A204.1 (cell line): Measurements from ENCODE around the gene FBXO17.
"Not testable (repeated sequence)": the region's sequence is repeated elsewhere in the genome, so short reads cannot be mapped to it uniquely, and the experiment has no call there.

ENCODE experiments used
- FAIRE-seq: peaks from 2 replicates; lab custom pipeline; 2012; peaks lifted over from hg19 to GRCh38; lab: Jason Lieb, UNC

Gene FBXO17

GRCh38 chr19:38975214-38975860 lies at the start of gene FBXO17:
FBXO17 (minus strand) TSS chr19:38975742; CDS start chr19:38950319, 25,423 bp downstream.
- no peak for FAIRE-seq

GRCh38 chr19:39024875-39025641 lies 49.5 kb upstream of the FBXO17 start:
- no peak for FAIRE-seq

- no peak for FAIRE-seq
Observed at GRCh38 chr19:39021063-39021462, 45.5 kb upstream of the FBXO17 start.

- no peak for FAIRE-seq
Observed at GRCh38 chr19:39017646-39018045, 42.1 kb upstream of the FBXO17 start.

- FAIRE-seq = no peak
Observed at GRCh38 chr19:39017026-39017425, 41.5 kb upstream of the FBXO17 start.

- no peak for FAIRE-seq
Observed at GRCh38 chr19:39014037-39014436, 38.5 kb upstream of the FBXO17 start.

GRCh38 chr19:39009001-39009400 lies 33.5 kb upstream of the FBXO17 start:
- no peak for FAIRE-seq

- FAIRE-seq = no peak
Observed at GRCh38 chr19:39008137-39008536, 32.6 kb upstream of the FBXO17 start.

- no peak for FAIRE-seq
Observed at GRCh38 chr19:39007096-39007495, 31.6 kb upstream of the FBXO17 start.

- FAIRE-seq = no peak
Observed at GRCh38 chr19:39004403-39004802, 28.9 kb upstream of the FBXO17 start.

GRCh38 chr19:39003796-39004195 lies 28.3 kb upstream of the FBXO17 start:
- FAIRE-seq = no peak

GRCh38 chr19:39003188-39003587 lies 27.6 kb upstream of the FBXO17 start:
- no peak for FAIRE-seq

GRCh38 chr19:39001041-39001440 lies 25.5 kb upstream of the FBXO17 start:
- no peak for FAIRE-seq

GRCh38 chr19:38997576-38997975 lies 22.0 kb upstream of the FBXO17 start:
- FAIRE-seq = not testable (repeated sequence)

GRCh38 chr19:38993271-38993670 lies 17.7 kb upstream of the FBXO17 start:
- FAIRE-seq = no peak

- no peak for FAIRE-seq
Observed at GRCh38 chr19:38990949-38991697, 15.6 kb upstream of the FBXO17 start.

- FAIRE-seq = not testable (repeated sequence)
Observed at GRCh38 chr19:38989614-38990013, 14.1 kb upstream of the FBXO17 start.

- FAIRE-seq = no peak
Observed at GRCh38 chr19:38989066-38989605, 13.6 kb upstream of the FBXO17 start.

GRCh38 chr19:38988627-38989026 lies 13.1 kb upstream of the FBXO17 start:
- FAIRE-seq = not testable (repeated sequence)

- not testable (repeated sequence) for FAIRE-seq
Observed at GRCh38 chr19:38987745-38988144, 12.2 kb upstream of the FBXO17 start.

GRCh38 chr19:38985262-38985661 lies 9.7 kb upstream of the FBXO17 start:
- FAIRE-seq = no peak

- no peak for FAIRE-seq
Observed at GRCh38 chr19:38980583-38981374, 5.2 kb upstream of the FBXO17 start.
